ENCODE results near the gene PACRG. TPM values are rescaled to one million over a fixed set of nuclear protein-coding genes. Genes with fewer than 3 reads are reported as not detected.

The PACRG gene
- total and polyA plus RNA-seq, 2 of the 8 experiments (the other 6 are each of a cell fraction or from before 2014, with no cell fraction given) = 0.44 to 0.54 TPM

DNA sequence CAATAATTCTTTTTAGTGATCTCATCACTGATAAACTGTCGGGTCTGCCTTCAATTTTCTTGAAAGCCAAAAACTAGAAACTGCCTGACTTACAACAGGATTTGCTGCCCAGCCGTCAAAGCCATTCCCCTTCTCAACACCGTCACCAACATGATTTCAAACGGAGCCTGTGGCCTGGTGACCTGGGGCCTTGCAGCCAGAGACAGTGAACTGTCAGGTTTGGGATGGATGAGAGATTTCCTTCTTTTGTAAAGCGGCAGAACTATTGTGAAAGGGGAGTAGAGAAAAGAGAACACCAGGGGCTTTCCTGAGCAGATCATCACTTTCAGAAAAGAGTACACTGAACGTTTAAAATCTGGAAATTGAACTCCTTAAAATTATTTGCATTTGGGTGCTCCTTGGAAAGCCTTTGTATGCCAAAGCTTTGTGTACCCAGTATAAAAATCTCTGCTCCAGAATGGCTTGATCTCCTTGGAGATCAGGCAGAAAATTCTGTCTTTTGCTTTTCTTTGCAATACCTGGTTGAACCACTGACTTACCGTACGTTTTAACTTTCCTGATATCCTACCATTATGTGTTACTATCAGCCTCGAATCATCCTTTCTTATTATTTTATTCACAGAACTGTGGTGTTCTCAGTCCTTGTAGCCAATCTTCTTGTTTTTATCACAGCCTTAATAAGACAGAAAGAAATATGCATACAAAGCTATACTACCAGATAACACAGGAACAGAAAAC is 125.2 kb downstream of the PACRG start:
- no peak overlapping the region for H4K5ac ChIP-seq (ENCODE audit: insufficient read length, low read depth, low read length)
- no peak overlapping the region for H3K23ac ChIP-seq (ENCODE audit: insufficient read length)
- peaks cover 2 to 8% (median 5%) of the 10 kb centered on the region in 4 experiments; a peak in 6 of 7 replicates for H3K4me1 ChIP-seq (replicated peaks in 1 of 4; ENCODE audit: control insufficient read depth in 3 of 4, insufficient read depth in 4 of 4, low read length in 3 of 4)
- H4K91ac ChIP-seq (replicated peaks; ENCODE audit: insufficient read length, low read length) = no peak overlapping the region
- ChIA-PET CTCF (ENCODE audit: partially characterized antibody) (interaction anchor here (0.6 kb wide), 1 partner anchor 291 kb away, joined by 3 read pairs; no protein-coding TSS in a partner anchor), POLR2A (ENCODE audit: partially characterized antibody) (no interaction called here)
- H3K27me3 ChIP-seq (replicated peaks in 1 of 4; ENCODE audit: control insufficient read depth in 3 of 4, extremely low read depth in 1 of 4, insufficient read depth in 3 of 4, low read length in 3 of 4) = no peaks in the 10 kb centered on the region
- no peak overlapping the region for H2BK20ac ChIP-seq (ENCODE audit: low read length)
- WGBS, 2 experiments (ENCODE audit: extremely low coverage in 1 of 2, insufficient coverage in 1 of 2, insufficient read length in 1 of 2, insufficient replicate concordance in 2 of 2, low coverage in 1 of 2, low lambda C conversion rate in 2 of 2, missing lambda C conversion rate in 1 of 2) = 83% methylated on average over 9 of the region's 9 CpGs; no CpG with 5 or more reads in 1 of the 2 experiments
- no peak overlapping the region for H2AK5ac ChIP-seq (ENCODE audit: low read depth, low read length)
- no peak overlapping the region for H3K9ac ChIP-seq (replicated peaks in 1 of 4; ENCODE audit: extremely low read depth in 1 of 4, low read depth in 3 of 4, low read length in 3 of 4)
- H2BK5ac ChIP-seq (ENCODE audit: low read depth, low read length) = no peak overlapping the region
- no peak overlapping the region for H3K4me3 ChIP-seq (ENCODE audit: extremely low read depth in 1 of 4, insufficient read depth in 2 of 4, low read depth in 3 of 4, low read length in 4 of 4)
- no peak overlapping the region for H3K14ac ChIP-seq (ENCODE audit: insufficient read length)
- H2BK120ac ChIP-seq (replicated peaks; ENCODE audit: low read depth, low read length) = no peak overlapping the region
- H3K79me1 ChIP-seq (ENCODE audit: low read depth, low read length) = no peaks in the 10 kb centered on the region
- H2BK15ac ChIP-seq (ENCODE audit: low read length) = no peak overlapping the region
- H3K36me3 ChIP-seq (ENCODE audit: control insufficient read depth in 2 of 4, insufficient read depth in 4 of 4, low read length in 3 of 4) = no peaks in the 10 kb centered on the region
- no peaks in the 10 kb centered on the region for H3K9me3 ChIP-seq (ENCODE audit: insufficient read depth in 2 of 2, low read depth in 1 of 2, low read length in 1 of 2)
- DNase-seq (ENCODE audit: low read depth in 1 of 2, low spot score in 2 of 2) (no peak), FAIRE-seq (no peak)
- no peak overlapping the region for H2BK12ac ChIP-seq (ENCODE audit: low read depth, low read length)
- H3K4me2 ChIP-seq (ENCODE audit: insufficient read depth in 1 of 2, low read depth in 2 of 2, low read length in 2 of 2) = no peak overlapping the region
- no peaks in the 10 kb centered on the region for H4K20me1 ChIP-seq (replicated peaks in 1 of 2; ENCODE audit: control insufficient read depth in 1 of 2, insufficient read depth in 2 of 2, low read length in 2 of 2)
- no peak for TF ChIP-seq PHF8 (conservative IDR thresholded peaks at IDR 0.05; ENCODE audit: low read depth, low read length)
- TF ChIP-seq BACH1 (IDR thresholded peaks at IDR 0.05; ENCODE audit: low read length) = no peak
- no peak for TF ChIP-seq SP1 (IDR thresholded peaks at IDR 0.05; ENCODE audit: low read depth, low read length)
- TF ChIP-seq CREB1 (IDR thresholded peaks at IDR 0.05) = no peak
- no peak for TF ChIP-seq SUZ12 (IDR thresholded peaks at IDR 0.05; ENCODE audit: low read length)
- no peak for TF ChIP-seq POLR2A (IDR thresholded peaks at IDR 0.05; ENCODE audit: control extremely low read depth in 1 of 2, low read depth in 2 of 2, low read length in 2 of 2)
- TF ChIP-seq, protein P1, sequence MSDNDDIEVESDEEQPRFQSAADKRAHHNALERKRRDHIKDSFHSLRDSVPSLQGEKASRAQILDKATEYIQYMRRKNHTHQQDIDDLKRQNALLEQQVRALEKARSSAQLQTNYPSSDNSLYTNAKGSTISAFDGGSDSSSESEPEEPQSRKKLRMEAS (IDR thresholded peaks at IDR 0.05) = no peak
- no peak for TF ChIP-seq EZH2 (IDR thresholded peaks at IDR 0.05; ENCODE audit: low read depth, low read length, severe bottlenecking)
- TF ChIP-seq SIN3A (conservative IDR thresholded peaks at IDR 0.05 in 1 of 2, IDR thresholded peaks at IDR 0.05 in 1 of 2; ENCODE audit: low read depth in 1 of 2, low read length in 2 of 2) = no peak
- no peak overlapping the region for H3K4ac ChIP-seq (replicated peaks; ENCODE audit: insufficient read length, low read depth, low read length)
- H3K18ac ChIP-seq (ENCODE audit: extremely low read depth, low read length) = no peak overlapping the region
- H3K23me2 ChIP-seq (ENCODE audit: low read depth, low read length) = no peaks in the 10 kb centered on the region
- H3K79me2 ChIP-seq (ENCODE audit: control insufficient read depth in 1 of 2, insufficient read depth in 2 of 2, low read length in 2 of 2) = no peaks in the 10 kb centered on the region
- H4K8ac ChIP-seq (ENCODE audit: extremely low read depth, insufficient read depth, low read length) = no peak overlapping the region
- no peak overlapping the region for H3K56ac ChIP-seq (replicated peaks; ENCODE audit: insufficient read length, low read depth, low read length)
- no peak overlapping the region for H3K27ac ChIP-seq (ENCODE audit: low read depth, low read length)
- H2AFZ ChIP-seq (ENCODE audit: low read length) = no peak overlapping the region
